CD4-positive, alpha-beta T cell (primary cell): ENCODE data around the gene SEPTIN11. TPM values are rescaled to one million over a fixed set of nuclear protein-coding genes. Genes with fewer than 3 reads are reported as not detected.

Experiments used
- ATAC-seq: fragments of 200-7000 bp; cut with Tn5 transposase; one replicate; pipeline ENCODE4 v1.10.0; 2022; ENCODE audit warnings: mild to moderate bottlenecking; ENCODE audit not compliant: poor library complexity
- CTCF ChIA-PET: fragments of 350-600 bp; sonication (Branson Sonifier 250); formaldehyde crosslinking; loops from one replicate; lab custom pipeline; 2021; ENCODE audit warnings: antibody characterized with exemption, inconsistent platforms; lab: Charles Lee
- POLR2A ChIA-PET: fragments of 350-600 bp; sonication (Branson Sonifier 250); formaldehyde crosslinking; loops from one replicate; lab custom pipeline; 2021; ENCODE audit warnings: antibody characterized with exemption, inconsistent platforms; lab: Charles Lee
- DNase-seq, 14 experiments: peaks; one replicate each; pipeline ENCODE4 v3.0.0-alpha.2; 2013 to 2020; ENCODE audit warnings: mixed read lengths in 2 of 14
- H3K27ac ChIP-seq, 2 donors: one replicate each; pipeline versions ENCODE4 v1.5.1 to v1.7.0; 2013; ENCODE audit warnings: low read length in 2 of 2, low read depth in 1 of 2, mild to moderate bottlenecking in 1 of 2
- H3K27me3 ChIP-seq, 2 experiments: 1 replicate in 1 of 2; 2 replicates in 1 of 2; pipeline versions ENCODE4 v1.6.1 to v1.7.0; 2013; ENCODE audit warnings: low read length in 2 of 2, control low read depth in 1 of 2, mild to moderate bottlenecking in 1 of 2, moderate library complexity in 1 of 2; ENCODE audit not compliant: insufficient read depth in 2 of 2, control insufficient read depth in 1 of 2
- H3K36me3 ChIP-seq: one replicate; pipeline ENCODE4 v1.6.1; 2013; ENCODE audit warnings: low read length, control low read depth; ENCODE audit not compliant: insufficient read depth
- H3K4me1 ChIP-seq: one replicate; pipeline ENCODE4 v1.6.1; 2013; ENCODE audit warnings: low read length, control low read depth; ENCODE audit not compliant: insufficient read depth
- H3K4me3 ChIP-seq: one replicate; pipeline ENCODE4 v1.5.1; 2013; ENCODE audit warnings: mild to moderate bottlenecking, low read length, moderate library complexity
- H3K9me3 ChIP-seq, 2 experiments: 1 replicate in 1 of 2; 2 replicates in 1 of 2; pipeline versions ENCODE4 v1.6.1 to v1.7.0; 2013; ENCODE audit warnings: low read length in 2 of 2, mild to moderate bottlenecking in 2 of 2, control low read depth in 1 of 2, moderate library complexity in 1 of 2; ENCODE audit not compliant: control insufficient read depth in 1 of 2, insufficient read depth in 1 of 2
- H3K27ac Mint-ChIP-seq: one replicate; pipeline ENCODE4 v1.8.0; 2020; ENCODE audit warnings: mixed read lengths
- H3K27me3 Mint-ChIP-seq: one replicate; pipeline ENCODE4 v1.8.0; 2021; ENCODE audit warnings: mixed read lengths
- H3K36me3 Mint-ChIP-seq: one replicate; pipeline ENCODE4 v1.8.0; 2021; ENCODE audit warnings: low read depth, mixed read lengths
- H3K4me1 Mint-ChIP-seq: one replicate; pipeline ENCODE4 v1.8.0; 2021; ENCODE audit warnings: low read depth, mixed read lengths
- H3K4me3 Mint-ChIP-seq: one replicate; pipeline ENCODE4 v1.8.0; 2020; ENCODE audit warnings: mild to moderate bottlenecking, mixed read lengths
- H3K9me3 Mint-ChIP-seq: one replicate; pipeline ENCODE4 v1.8.0; 2020; ENCODE audit warnings: mixed read lengths
- CTCF ChIP-seq: fragments of 200-600 bp; IDR thresholded peaks from one replicate; pipeline ENCODE4 v1.8.0; 2022; ENCODE audit warnings: antibody characterized with exemption, mild to moderate bottlenecking
- intact Hi-C, 2 experiments: fragments of 100-400 bp; cut with DNase I in 1 of 2; cut with micrococcal nuclease in 1 of 2; formaldehyde crosslinking; loops; one replicate each; pipeline versions ENCODE4 v1.15.1 to v1.9.0; 2023 to 2025; cut with DNase I, micrococcal nuclease
- total RNA-seq, 174 experiments: library from RNA in 2 of 174; stranded (reverse) in 2 of 174; gene quantifications; one replicate each; pipeline ENCODE4 v1.2.3 and lab custom pipeline; 2021 to 2026

SEPTIN11 gene
- total RNA-seq, 2 experiments from 2014 or later: 8.1 to 9.4 TPM

GRCh38 chr4:76969495-76969894 lies 19.9 kb downstream of the SEPTIN11 start:
- DNase-seq: no peak
- TF ChIP-seq CTCF: no peak
- Mint-ChIP-seq H3K27me3 (no peaks in the 10 kb centered on the region), H3K27ac (no peak overlapping the region), H3K9me3 (no peaks in the 10 kb centered on the region), H3K36me3 (no peaks in the 10 kb centered on the region), H3K4me1 (peaks cover 19% of the 10 kb centered on the region), H3K4me3 (no peak overlapping the region)
- H3K27me3 ChIP-seq: no peaks in the 10 kb centered on the region
- no peak overlapping the region for H3K4me3 ChIP-seq
- ChIA-PET CTCF (no interaction called here), POLR2A (no interaction called here)
- intact Hi-C loops: no loop called here
- no peaks in the 10 kb centered on the region for H3K36me3 ChIP-seq
- ATAC-seq: no peak
- no peaks in the 10 kb centered on the region for H3K9me3 ChIP-seq
- no peak overlapping the region for H3K27ac ChIP-seq
- no peaks in the 10 kb centered on the region for H3K4me1 ChIP-seq

GRCh38 chr4:76969941-76970529 lies 20.5 kb downstream of the SEPTIN11 start:
- Histone ChIP-seq H3K9me3 (no peaks in the 10 kb centered on the region), H3K4me3 (no peak overlapping the region), H3K27me3 (no peaks in the 10 kb centered on the region), H3K36me3 (no peaks in the 10 kb centered on the region), H3K4me1 (no peaks in the 10 kb centered on the region), H3K27ac (no peak overlapping the region)
- Mint-ChIP-seq H3K9me3 (no peaks in the 10 kb centered on the region), H3K4me1 (peaks cover 14% of the 10 kb centered on the region), H3K27me3 (no peaks in the 10 kb centered on the region), H3K4me3 (no peak overlapping the region), H3K27ac (no peak overlapping the region), H3K36me3 (no peaks in the 10 kb centered on the region)
- intact Hi-C loops: no loop called here
- ChIA-PET POLR2A (no interaction called here), CTCF (no interaction called here)
- ATAC-seq: no peak
- no peak for DNase-seq
- TF ChIP-seq CTCF: no peak

- H3K36me3 Mint-ChIP-seq: no peaks in the 10 kb centered on the region
- POLR2A ChIA-PET: no interaction called here
- H3K27me3 Mint-ChIP-seq: no peaks in the 10 kb centered on the region
- Histone ChIP-seq H3K27ac (no peak overlapping the region), H3K9me3 (no peaks in the 10 kb centered on the region), H3K4me1 (no peaks in the 10 kb centered on the region), H3K4me3 (no peak overlapping the region), H3K36me3 (no peaks in the 10 kb centered on the region), H3K27me3 (no peaks in the 10 kb centered on the region)
- CTCF ChIA-PET: interaction anchor here (0.9 kb wide), 1 partner anchor 23 kb away, joined by 4 read pairs; the partner anchor contains the start of gene SEPTIN11
- no peak overlapping the region for H3K4me3 Mint-ChIP-seq
- H3K9me3 Mint-ChIP-seq: no peaks in the 10 kb centered on the region
- intact Hi-C loops: no loop called here
- no peak for TF ChIP-seq CTCF
- ATAC-seq (no peak), DNase-seq (no peak)
- H3K27ac Mint-ChIP-seq: no peak overlapping the region
- H3K4me1 Mint-ChIP-seq: peaks cover 28% of the 10 kb centered on the region
Observed at GRCh38 chr4:76972306-76972705, 22.8 kb downstream of the SEPTIN11 start.
